Cerebellar nuclear complex (tissue), 1 donor: ENCODE measurements around the gene GPR39.

Source experiments
- DNase-seq, 2 experiments: peaks; one replicate each; lab custom pipeline; 2025; lab: John Stamatoyannopoulos, UW

The GPR39 gene

DNA sequence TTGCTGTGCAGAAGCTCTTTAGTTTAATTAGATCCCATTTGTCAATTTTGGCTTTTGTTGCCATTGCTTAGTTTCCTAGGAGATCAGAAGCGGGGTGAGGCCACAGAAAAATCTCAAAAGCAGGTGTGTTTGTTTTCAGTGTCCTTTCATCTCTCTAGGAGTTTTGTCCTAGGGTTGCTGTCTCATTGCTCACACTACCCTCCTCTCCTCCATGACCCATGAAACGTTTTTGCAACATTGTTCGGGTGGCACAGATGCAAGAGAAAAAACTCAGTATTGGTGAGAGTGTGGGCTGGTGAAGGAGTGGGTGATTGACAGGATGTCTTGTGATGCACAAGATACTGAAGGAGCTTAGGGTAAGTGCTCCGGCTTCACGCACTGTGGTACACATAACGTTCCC is 149.8 kb downstream of the GPR39 start:
- DNase-seq: no peak

DNA sequence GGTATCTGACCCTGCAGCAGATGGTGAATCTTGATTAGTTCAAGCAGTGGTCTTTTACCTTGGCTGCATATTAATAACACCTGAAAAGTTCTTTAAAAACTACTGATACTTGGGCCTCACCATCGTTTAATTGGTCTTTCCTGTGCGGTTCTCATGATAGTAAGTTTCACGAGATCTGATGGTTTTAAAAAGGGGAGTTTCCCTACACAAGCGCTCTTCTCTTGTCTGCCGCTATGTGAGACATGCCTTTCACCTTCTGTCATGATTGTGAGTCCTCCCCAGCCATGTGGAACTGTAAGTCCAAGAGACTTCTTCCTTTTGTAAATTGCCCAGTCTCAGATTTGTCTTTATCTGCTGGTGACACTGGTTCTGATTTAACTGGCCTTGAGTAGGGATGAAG is 151.1 kb downstream of the GPR39 start:
- no peak for DNase-seq

DNA sequence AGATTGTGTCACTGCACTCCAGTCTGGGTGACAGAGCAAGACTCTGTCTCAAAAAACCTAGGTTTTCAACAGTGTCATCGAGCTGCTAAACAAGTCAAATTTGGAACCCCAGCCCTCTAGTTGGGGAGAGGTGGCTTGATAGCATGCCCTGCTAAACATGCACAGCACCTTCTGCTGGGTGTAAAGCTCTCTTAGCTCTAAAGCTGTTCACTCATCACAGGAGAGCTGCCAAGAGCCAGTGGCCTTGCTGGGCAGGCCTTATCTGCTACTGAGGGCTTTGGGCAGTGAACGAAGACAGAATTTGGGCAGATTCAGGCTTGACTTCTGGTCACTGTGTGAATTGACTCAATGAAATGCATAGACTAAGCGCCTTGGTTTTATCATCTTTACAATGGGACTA is 152.1 kb downstream of the GPR39 start:
- DNase-seq: no peak

DNA sequence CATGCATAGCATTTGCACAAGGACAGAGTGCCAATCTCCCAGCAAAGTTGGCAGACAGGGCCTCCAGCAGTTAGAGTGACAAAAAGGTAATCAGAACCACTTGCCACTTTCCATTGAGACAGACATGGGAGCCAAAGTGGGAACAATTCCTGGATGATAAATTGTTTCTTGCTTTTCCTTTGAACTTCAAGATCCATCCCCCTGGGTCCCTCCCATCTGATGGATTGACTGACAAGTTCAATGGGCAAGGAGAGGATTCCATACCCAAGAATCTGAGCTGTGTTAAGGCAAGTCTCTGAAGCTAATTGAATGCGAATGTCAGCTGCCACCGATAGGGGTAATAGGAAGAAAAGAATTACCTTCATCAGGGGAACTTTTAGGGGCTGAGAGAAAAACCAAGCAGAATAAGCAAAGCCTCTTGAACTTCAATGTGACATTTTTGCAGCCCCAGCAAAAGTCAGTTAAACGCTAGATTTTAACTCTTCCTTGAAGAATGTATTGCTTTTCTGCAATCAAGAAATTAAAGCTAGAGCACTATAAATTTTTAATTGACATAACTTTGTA is 156.9 kb downstream of the GPR39 start:
- DNase-seq: no peak

DNA sequence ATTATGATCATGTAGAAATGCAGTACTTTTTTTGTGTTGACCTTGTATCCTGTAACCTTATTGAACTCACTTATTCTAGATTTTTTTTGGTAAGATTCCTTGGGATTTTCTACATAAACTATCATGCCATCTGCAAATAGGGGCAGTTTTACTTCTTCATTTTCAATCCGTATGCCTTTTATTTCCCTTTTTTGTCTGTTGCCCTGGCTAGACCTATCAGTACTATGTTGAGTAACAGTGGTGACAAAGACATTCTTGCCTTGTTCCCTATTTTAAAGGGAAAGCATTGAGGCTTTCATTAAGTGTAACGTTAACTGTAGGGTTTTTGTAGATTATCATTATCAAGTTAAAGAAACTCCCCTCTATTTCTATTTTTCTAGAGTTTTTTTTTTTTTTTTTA is 161.1 kb downstream of the GPR39 start:
- DNase-seq: no peak

DNA sequence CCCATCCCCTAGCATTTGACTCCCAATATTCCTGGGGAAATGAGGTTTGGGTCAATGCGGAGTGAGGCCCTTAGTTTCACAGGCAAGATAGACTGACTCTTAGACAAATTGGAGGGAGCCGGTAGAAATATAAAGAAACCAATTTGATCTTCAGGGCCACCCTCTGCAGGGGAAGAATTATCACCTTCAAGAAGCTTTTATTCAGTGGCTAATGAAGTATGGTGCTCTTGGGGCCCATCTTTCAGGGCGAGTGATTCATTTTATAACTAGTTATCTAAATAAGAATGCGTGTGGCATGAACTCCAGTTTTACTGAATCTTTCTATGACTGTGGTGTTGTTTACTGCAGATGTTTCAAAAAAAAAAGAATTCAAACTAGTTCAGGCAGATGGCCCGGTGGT is 165.0 kb downstream of the GPR39 start:
- DNase-seq: no peak

DNA sequence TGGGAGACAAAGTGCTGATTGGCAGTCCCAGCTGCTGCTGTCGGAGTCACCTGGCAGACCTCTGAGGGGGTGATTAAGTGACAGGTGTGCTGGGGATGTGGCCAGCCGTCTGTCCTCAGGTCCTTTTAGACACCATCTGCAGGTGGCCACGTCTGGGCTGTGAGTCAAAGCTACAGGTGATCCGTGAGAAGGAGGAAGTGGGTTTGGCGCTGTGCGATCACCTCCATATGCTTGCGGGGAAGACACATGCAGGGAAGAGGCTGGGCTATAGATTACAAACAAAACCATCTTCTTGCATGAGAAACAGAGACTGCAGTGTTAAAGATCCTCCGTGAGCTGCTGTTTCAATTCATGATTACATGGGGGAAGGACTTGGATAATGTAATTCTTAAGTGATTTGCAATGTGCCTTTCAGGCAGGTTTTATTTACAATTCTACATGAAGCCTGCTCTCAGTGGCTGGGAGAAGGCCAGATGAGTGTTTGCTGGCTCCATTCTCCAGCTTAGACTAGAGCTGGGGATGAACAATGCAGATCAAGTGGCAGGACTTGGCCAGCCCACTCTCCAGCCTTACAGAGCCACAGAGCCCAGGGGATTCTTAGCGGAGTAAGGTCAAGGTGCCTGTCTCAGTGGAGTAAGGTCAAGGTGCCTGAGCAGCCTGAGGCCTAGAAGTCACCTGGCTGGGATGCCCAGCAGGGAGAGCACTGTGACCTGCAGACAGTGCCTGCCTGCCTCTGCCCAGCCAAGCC is 165.6 kb downstream of the GPR39 start:
- DNase-seq: no peak

DNA sequence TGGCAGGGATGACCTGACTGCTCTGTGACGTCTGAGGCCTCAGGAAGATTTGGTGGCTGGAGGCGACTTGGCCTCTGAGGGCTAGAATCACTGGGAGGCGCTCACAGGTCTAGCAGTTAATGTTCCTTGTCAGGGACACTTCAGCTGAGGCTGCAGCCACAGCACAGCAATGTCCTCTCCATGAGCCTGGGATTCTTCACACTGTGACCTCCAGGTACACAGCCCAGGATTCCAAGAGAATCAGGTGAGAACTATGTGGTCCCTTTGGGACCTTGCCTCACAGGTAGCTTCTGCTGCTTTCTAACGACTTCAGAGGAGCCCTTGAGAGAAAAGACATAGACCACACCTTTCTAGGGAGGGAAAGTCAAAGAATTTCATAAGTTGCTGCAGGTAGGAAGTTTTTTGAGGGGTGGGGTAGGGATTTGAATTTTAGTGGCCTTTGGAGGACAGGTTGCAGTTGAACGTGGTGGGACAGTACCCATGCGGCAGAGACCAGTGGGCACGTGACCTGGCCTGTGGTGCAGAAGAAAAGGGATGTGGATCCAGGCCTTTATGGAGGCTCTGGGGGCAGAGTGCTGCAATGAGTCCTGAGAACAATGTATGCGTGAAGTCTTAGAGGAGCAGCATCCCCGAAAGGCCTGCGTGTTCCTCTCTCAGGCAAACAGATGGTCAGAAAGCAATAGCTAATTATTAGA is 167.2 kb downstream of the GPR39 start:
- DNase-seq: no peak

DNA sequence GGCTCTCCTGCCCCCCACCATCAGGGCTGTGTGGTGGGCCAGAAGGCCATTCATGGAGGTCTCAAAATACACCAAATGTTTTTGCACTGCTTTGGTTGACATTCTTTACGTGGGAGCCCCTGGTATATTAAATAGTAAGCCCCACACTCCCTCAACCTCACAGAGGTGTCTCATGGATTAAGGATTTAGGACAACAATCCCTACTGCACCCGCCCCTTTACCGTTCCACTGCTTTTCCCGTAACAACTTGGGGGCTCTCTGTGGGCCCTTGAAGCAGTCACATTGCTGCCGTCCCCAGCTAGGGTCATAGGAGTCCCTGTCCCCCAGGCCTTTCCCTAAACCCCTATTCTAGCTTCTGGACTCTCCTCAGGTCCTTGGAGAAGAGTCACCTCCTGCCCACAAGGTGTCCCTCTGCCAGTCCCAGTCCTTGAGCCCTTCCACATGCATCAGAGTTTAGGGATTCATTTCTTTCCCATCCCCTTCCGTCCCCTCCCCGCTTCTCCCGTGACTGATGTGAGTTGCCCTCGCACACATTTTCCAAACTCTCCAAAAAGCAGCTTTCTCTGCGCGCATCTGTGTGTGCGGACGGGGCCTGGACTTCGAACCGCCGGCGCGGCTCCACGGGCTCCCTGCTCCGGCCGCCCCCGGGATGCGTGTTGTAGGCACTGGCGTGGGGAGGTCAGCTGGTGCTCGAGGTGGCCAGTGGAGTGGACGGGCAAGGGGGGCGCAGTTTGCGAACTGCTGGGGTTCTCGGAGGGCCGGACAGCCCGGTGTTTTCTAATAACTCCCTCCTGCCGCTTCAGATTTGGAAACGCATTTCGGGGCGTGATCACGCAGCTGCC is 168.6 kb downstream of the GPR39 start:
- DNase-seq: no peak

DNA sequence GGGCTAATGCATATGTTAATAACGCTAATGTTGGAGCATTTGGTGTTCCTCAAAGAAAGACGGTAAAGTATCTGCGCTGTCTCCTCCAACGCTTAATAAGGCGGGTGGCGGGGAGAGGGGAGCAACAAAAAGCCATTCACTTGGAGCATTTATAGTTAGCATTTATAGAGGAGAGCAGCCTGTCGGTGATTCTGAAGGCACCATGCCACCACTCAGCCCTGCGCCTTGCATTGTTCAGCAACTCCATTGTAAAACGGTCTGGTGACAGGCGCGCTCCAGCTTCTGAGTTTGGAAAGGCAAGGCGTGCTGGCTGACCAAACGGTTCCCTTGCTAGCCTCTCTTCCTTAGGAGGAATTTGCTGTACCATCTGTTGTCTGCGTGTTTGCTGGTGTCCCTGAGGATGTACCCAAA is 169.5 kb downstream of the GPR39 start:
- no peak for DNase-seq

DNA sequence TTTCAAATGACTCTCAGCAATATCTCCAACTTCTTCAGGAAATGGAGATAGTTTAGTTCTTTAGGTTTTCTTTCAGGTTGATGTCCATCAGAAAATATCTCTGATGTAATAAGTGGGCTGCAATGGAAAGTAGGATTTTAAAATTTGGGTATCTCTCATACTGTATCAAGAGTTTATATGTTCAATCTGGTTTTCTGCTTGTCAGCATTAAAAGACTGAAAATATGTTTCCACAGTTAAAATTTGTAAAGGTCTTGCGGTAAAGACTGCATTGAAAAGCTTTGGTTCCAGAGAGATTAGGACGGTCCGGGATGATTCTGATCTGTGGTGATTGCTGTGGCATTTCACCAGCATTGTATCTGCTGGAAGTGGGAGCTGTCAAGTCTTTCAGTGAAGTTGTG is 170.2 kb downstream of the GPR39 start:
- DNase-seq: no peak

DNA sequence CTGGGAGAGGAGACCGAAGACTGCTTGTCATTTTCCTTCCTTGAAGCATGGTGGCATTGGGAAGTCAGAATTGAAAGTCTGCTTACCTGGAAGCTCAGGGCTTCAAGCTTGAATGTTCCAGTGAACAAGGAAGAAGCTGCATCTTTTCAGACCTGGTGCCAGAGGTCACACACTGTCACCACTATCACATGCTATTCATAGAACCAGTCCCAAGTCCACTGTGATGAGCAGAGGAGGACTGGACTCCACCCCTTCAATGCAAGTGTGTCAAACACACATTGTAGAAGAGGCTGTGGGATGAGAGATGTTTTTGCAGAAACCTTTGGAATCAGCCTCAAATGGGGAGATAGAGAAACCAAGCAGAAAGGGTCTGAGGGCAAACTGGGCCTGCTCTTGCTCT is 172.0 kb downstream of the GPR39 start:
- no peak for DNase-seq

DNA sequence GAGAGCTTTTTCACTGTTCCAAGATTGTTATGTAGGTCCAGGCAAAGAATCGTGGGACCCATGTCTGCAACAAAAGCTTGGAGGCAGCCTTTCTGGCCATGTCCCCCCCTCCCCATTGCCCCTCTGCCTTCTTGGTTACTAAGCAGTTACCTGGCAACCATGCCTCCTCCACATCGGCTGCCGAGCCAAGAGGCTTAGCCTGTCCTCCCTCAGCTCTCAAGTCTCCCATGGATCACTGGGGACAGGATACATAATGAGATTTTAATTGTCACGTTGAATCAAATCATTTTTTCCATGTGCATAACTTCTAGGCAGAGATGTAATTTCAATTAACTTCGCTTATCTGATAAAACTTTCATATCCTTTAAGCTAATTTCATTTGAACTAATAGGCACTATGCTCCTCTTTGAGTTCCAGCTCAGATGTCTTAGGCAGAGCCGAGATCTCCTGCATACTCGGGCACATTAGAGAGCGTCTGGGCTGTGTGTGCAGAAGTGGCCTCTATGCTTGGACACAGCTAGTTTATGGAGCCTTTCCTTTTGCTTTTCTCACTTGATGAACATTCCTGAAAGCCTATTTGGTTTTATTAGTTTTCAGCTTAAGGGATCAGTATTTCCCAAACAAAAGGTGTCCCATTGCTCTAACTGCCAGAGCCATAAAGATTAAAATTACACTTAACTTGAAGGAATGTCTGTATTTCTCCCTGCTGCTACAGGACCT is 172.7 kb downstream of the GPR39 start:
- DNase-seq: no peak

DNA sequence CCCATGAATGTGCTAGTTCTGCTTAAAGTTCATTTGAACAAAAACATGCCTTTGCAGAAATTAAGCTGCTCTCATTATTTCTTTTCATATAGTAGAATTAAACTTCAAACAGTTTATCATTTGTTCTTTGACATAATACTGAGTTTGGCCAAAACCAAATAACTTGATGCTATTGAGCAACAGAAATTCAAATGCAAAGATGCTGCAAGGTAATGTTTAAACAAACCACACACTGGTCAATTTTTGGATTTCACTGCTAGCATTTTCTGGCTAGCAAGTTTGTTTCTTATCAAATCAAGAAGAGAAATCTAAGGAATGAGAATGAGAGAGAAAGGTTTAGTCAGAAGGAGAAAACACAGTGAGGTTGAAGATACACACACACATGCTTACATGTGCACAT is 173.4 kb downstream of the GPR39 start:
- DNase-seq: no peak

DNA sequence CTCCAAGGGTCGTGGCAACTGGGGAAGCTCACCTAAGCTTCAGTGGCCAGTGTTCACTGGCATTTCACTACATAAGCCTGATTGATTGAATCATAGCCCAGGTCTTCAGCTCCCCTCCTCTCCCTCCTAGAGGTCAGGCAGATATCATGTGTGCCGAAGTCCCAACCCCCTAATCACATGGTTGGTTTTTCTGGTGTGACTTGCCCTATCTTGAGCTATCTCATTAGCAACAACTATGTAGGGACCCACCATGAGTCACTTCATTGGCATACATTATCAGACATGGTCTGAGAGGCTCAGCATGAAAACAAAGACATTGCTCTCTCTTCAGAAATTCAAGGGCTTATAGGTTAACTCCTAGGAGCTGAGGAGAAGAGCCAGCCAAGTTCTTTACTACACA is 176.6 kb downstream of the GPR39 start:
- no peak for DNase-seq

DNA sequence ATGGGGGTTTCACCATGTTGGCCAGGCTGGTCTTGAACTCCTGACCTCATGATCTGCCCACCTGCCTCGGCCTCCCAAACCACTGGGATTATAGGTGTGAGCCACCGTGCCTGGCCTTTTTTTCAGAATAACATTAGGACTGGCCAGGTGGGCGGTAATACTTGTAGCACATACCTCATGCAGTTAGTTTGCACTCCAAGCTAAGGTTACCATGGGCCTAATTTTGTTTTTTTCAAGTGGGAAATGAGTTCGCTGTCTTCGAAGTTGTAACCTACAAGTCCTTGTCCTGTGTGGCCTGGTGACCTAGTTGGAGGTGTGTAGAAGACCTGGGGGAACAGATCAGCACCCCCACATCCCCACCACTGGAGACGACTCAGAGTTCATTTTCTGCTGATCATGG is 178.6 kb downstream of the GPR39 start:
- DNase-seq: no peak

DNA sequence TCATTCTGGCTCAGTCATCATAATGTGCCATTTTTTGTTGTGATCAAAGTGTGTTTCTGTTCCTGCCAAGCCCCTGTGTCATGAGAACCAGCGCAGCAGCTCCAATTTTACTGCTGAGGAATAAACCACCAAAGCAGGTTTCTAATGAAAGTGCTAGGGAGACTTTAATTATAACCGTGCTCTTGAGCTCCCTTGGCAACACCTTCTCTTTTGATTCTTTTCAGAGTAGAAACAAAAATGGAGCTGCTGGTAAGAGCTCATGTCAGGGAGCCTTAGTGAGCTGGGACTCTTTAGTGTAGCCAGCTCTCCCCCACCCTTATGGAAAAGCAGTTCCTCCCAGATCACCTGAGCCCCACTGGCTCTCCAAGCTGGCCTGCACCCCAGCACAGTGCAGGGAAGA is 179.1 kb downstream of the GPR39 start:
- no peak for DNase-seq

DNA sequence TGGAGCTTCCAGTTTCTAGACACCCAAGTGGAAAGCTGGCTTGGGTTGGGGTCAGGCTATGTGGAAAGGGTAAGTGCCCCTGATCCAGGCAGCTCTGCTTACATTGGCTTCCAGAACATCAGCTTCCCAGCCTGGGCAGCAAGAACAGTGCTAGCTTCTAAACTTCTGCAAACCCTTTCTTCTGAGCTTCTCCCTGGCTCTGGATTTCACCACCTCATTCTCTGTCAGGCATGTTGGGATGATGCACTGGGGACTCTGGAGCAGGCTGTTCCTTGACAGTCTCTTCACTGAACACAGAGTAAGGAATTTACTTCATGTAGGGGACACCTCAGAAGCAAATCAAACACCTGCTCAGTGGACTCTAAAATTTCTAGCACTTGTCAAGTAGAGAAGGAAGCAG is 180.6 kb downstream of the GPR39 start:
- no peak for DNase-seq

DNA sequence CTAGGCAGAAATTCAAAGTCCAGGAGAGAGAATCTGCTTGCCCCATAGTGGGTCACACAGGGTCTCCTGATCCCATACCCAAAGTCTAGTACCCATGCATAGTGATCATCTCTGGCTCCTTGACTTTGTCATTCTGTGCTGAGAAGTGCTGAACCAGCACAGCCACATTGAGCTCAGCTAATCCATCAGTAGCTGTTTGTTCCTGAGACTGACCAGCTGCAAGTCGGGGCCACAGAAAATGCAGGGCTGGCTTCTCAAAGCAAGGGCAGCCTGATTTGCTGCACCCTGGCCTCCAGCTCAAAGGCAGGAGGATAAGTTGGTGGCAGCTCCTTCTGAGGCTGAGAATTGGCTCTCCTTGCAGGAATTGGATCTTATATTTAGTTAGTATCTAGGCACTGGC is 181.2 kb downstream of the GPR39 start:
- no peak for DNase-seq

DNA sequence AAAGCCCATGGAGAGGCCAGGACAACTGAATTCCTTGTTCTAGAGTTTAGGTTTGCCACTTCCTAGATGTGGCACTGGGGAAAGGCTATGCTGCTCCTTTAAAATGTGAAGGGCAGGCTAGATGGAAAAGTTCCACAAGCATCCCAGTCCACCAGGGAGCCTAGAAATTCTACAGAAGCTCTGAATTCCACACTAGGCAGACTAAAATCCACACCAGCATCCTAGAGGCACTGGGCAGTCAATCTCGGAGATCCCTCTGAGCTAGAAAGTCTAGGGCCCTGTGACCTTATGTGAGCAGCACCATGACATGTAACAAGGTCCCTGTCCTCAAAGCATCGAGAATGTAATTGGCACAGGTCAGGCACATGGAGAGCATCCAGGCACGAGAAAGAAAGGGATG is 181.9 kb downstream of the GPR39 start:
- DNase-seq: no peak

DNA sequence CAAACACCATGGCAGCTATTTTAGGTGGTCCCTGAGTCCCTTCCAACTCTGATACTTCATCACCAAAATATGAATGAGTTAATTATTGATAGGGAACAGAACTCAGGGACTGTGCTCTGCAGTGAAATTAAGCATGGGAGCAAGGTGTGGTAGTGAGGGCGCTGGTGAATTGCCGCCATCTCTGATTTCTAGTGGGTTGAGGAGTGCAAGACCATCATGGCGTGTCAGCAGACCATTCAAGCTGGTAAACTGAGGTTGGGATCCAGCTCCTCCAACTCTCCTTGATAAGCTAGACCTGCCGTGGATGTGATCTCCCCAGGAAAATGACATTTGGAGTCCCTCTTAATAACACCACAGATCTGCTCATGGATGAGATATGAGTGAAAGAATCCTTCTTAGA is 183.0 kb downstream of the GPR39 start:
- no peak for DNase-seq

DNA sequence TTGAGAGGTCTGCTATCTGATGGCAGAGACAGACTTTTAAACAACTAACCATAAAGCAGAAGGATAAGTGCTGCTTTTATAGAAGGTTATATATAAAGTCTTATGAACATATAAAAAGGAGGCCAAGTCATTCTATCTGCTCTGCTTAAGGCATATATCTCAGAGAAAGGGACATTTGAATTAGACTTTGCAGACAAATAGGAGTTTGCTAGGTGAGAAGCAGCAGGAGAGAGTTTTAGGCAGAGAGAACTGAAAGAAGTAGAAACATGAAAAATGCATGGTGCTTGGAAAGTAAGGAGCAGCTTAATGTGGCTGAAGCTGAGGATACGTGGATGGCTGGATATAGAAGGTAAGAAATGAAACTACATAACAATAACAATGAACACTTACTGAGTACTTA is 188.0 kb downstream of the GPR39 start:
- DNase-seq: no peak
